K562 (cell line): ENCODE results near the gene KNDC1. TPM values are rescaled to one million over a fixed set of nuclear protein-coding genes. Genes with fewer than 3 reads are reported as not detected.

ENCODE experiments used
- CC2D1A ChIP-seq: fragments of 450-650 bp; IDR thresholded peaks from 2 replicates; pipeline ENCODE4 v1.6.1; 2017; ENCODE audit warnings: mild to moderate bottlenecking
- CHD1 ChIP-seq: fragments of 200-600 bp; sonication (generic); IDR thresholded peaks from one replicate; pipeline ENCODE4 v1.6.1; 2012; ENCODE audit warnings: mild to moderate bottlenecking, moderate library complexity, low read length, inconsistent platforms
- CXXC5 ChIP-seq: fragments of 250-450 bp; sonication (Bioruptor Pico); IDR thresholded peaks from 2 replicates; pipeline ENCODE4 v1.8.0; 2022; ENCODE audit warnings: inconsistent platforms, mild to moderate bottlenecking, moderate library complexity
- MEF2D ChIP-seq: conservative IDR thresholded peaks from 2 replicates; pipeline ENCODE4 v1.6.1; 2016; ENCODE audit warnings: low read depth, missing genetic modification characterization, missing compliant biosample characterization
- MGA ChIP-seq: fragments of 450-650 bp; IDR thresholded peaks from 2 replicates; pipeline ENCODE4 v1.6.1; 2016; ENCODE audit warnings: mild to moderate bottlenecking, moderate library complexity
- NELFE ChIP-seq: IDR thresholded peaks from 2 replicates; pipeline ENCODE4 v1.6.1; 2011; ENCODE audit warnings: mild to moderate bottlenecking; ENCODE audit not compliant: insufficient read depth, insufficient read length
- PHF20 ChIP-seq: fragments of 450-650 bp; IDR thresholded peaks from 2 replicates; pipeline ENCODE4 v1.6.1; 2018; ENCODE audit not compliant: partially characterized antibody
- POLR2A ChIP-seq: fragments of 450-650 bp; conservative IDR thresholded peaks from 2 replicates; pipeline ENCODE4 v1.6.1; 2016
- RFX1 ChIP-seq: fragments of 450-650 bp; IDR thresholded peaks from 2 replicates; pipeline ENCODE4 v1.6.1; 2016; ENCODE audit warnings: mild to moderate bottlenecking, moderate library complexity
- USF1 ChIP-seq: sonication (generic); formaldehyde crosslinking; IDR thresholded peaks from 2 replicates; pipeline ENCODE4 v1.9.0; 2022; ENCODE audit warnings: mild to moderate bottlenecking, missing genetic modification reagents
- ZNF175 ChIP-seq: fragments of 200-800 bp; sonication (Bioruptor generic); IDR thresholded peaks from 2 replicates; pipeline ENCODE4 v1.6.1; 2016; ENCODE audit warnings: low read depth, mild to moderate bottlenecking, missing genetic modification characterization, missing compliant biosample characterization
- ZNF75A ChIP-seq: fragments of 450-650 bp; formaldehyde crosslinking; IDR thresholded peaks from 2 replicates; pipeline ENCODE4 v1.4.0; 2020; ENCODE audit warnings: mild to moderate bottlenecking
- polyA plus RNA-seq, 8 experiments: library from polyadenylated mRNA; depleted of rRNA in 4 of 8; stranded (reverse) in 5 of 8; unstranded in 3 of 8; fragments of >200 nt; fragmentation: Nextera tagmentation in 2 of 8; fragmentation: Illumina TruSeq in 1 of 8; extraction: Ambion mirVana in 2 of 8; extraction: Trizol in 1 of 8; gene quantifications; 2 replicates each; pipeline versions ENCODE4 v1.2.1 to v1.2.3, GENCODE V29; 2011 to 2014; ENCODE audit warnings: inconsistent platforms in 1 of 8, missing spikeins in 1 of 8
- total RNA-seq, 7 experiments: library from RNA; depleted of rRNA in 6 of 7; stranded (reverse); fragments of >200 nt in 6 of 7; fragmentation: Illumina TruSeq in 2 of 7; extraction: Trizol in 2 of 7; gene quantifications; 2 replicates each; pipeline versions ENCODE4 v1.2.1 to v1.2.3, GENCODE V29; 2011 to 2021; ENCODE audit warnings: low replicate concordance in 1 of 7
- TF ChIP-seq, protein P1 (sequence below), 3 experiments: fragments of 200-800 bp in 1 of 3; sonication (Bioruptor generic) in 1 of 3; sonication (generic) in 1 of 3; formaldehyde crosslinking in 1 of 3; IDR thresholded peaks; 2 replicates each; pipeline versions ENCODE4 v1.6.1 to v1.8.0; 2016 to 2022; ENCODE audit warnings: mild to moderate bottlenecking in 2 of 3, missing compliant biosample characterization in 2 of 3, missing genetic modification characterization in 2 of 3, missing genetic modification reagents in 1 of 3
- TF ChIP-seq, protein P2 (sequence below): fragments of 250-450 bp; sonication (Bioruptor Pico); IDR thresholded peaks from 2 replicates; pipeline ENCODE4 v1.9.0; 2021; ENCODE audit warnings: mild to moderate bottlenecking, inconsistent platforms

KNDC1 gene
- total and polyA plus RNA-seq, 9 of the 15 experiments (the other 6 are each of a cell fraction or from before 2014, with no cell fraction given), result 0.07 to 0.26 (median 0.11) TPM; not detected in 6

GRCh38 chr10:133143200-133143533, 16.9 kb upstream of the KNDC1 start (continued):
- TF ChIP-seq, protein P1, sequence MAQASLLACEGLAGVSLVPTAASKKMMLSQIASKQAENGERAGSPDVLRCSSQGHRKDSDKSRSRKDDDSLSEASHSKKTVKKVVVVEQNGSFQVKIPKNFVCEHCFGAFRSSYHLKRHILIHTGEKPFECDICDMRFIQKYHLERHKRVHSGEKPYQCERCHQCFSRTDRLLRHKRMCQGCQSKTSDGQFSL (CRISPR knock-in tag; IDR thresholded peaks at IDR 0.05), result no peak
- TF ChIP-seq, protein P1 (tag; IDR thresholded peaks at IDR 0.05), result no peak
- peak; percentile 48 for TF ChIP-seq CXXC5 (CRISPR knock-in tag)
- no peak for TF ChIP-seq PHF20
- TF ChIP-seq ZNF175 (CRISPR knock-in tag), result peak; percentile 62; the same call in 1 of the 2 replicates
- TF ChIP-seq MGA, result no peak
- TF ChIP-seq CHD1, result no peak
- peak; percentile 43; the same call in 1 of the 2 replicates for TF ChIP-seq CC2D1A
- TF ChIP-seq NELFE, result no peak
- no peak for TF ChIP-seq USF1 (CRISPR knock-in tag)
- TF ChIP-seq POLR2A, result no peak
- TF ChIP-seq, protein P2, sequence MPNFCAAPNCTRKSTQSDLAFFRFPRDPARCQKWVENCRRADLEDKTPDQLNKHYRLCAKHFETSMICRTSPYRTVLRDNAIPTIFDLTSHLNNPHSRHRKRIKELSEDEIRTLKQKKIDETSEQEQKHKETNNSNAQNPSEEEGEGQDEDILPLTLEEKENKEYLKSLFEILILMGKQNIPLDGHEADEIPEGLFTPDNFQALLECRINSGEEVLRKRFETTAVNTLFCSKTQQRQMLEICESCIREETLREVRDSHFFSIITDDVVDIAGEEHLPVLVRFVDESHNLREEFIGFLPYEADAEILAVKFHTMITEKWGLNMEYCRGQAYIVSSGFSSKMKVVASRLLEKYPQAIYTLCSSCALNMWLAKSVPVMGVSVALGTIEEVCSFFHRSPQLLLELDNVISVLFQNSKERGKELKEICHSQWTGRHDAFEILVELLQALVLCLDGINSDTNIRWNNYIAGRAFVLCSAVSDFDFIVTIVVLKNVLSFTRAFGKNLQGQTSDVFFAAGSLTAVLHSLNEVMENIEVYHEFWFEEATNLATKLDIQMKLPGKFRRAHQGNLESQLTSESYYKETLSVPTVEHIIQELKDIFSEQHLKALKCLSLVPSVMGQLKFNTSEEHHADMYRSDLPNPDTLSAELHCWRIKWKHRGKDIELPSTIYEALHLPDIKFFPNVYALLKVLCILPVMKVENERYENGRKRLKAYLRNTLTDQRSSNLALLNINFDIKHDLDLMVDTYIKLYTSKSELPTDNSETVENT (CRISPR knock-in tag), result no peak
- TF ChIP-seq RFX1, result no peak
- TF ChIP-seq MEF2D (tag), result no peak
- TF ChIP-seq ZNF75A (CRISPR knock-in tag), result no peak
